Psoas muscle (tissue), 8 donors: ENCODE measurements around the gene MINDY4. TPM values are rescaled to one million over a fixed set of nuclear protein-coding genes. Genes with fewer than 3 reads are reported as not detected.
A peak's percentile ranks its signal among the peaks of the same experiment; 100 is the strongest.

Source experiments
- ATAC-seq, 4 donors: fragments of 200-7000 bp; cut with Tn5 transposase; one replicate each; pipeline ENCODE4 v1.9.1; 2020; ENCODE audit warnings: moderate library complexity in 3 of 4, mild to moderate bottlenecking in 2 of 4
- DNase-seq, 2 donors: peaks; one replicate each; pipeline ENCODE4 v3.0.0-alpha.2; 2020
- H3K27ac ChIP-seq: fragments of 200-600 bp; one replicate; pipeline ENCODE4 v1.8.0; 2022
- H3K27me3 ChIP-seq, 3 donors: fragments of 200-600 bp in 1 of 3; one replicate each; pipeline versions ENCODE4 v1.6.1 to v1.8.0; 2013 to 2022; ENCODE audit warnings: low read length in 2 of 3, mild to moderate bottlenecking in 2 of 3, moderate library complexity in 1 of 3; ENCODE audit not compliant: insufficient read depth in 3 of 3
- H3K36me3 ChIP-seq, 2 donors: fragments of 200-600 bp in 1 of 2; one replicate each; pipeline versions ENCODE4 v1.6.1 to v1.8.0; 2013 to 2022; ENCODE audit warnings: low read depth in 1 of 2, mild to moderate bottlenecking in 1 of 2, moderate library complexity in 1 of 2; ENCODE audit not compliant: insufficient read depth in 1 of 2
- H3K4me1 ChIP-seq: fragments of 200-600 bp; one replicate; pipeline ENCODE4 v1.8.0; 2022
- H3K4me3 ChIP-seq: fragments of 200-600 bp; one replicate; pipeline ENCODE4 v1.8.0; 2022; ENCODE audit warnings: mild to moderate bottlenecking
- H3K9me3 ChIP-seq: fragments of 200-600 bp; one replicate; pipeline ENCODE4 v1.8.0; 2022
- WGBS, 3 donors: extraction: QIAGEN DNeasy Blood & Tissue Kit; methylation state at CpG; one replicate each; pipeline versions ENCODE4 v1.1.6 to v1.1.7; 2013; 5-methylcytosine and 5-hydroxymethylcytosine counted together
- intact Hi-C, 2 donors: fragments of 100-400 bp; cut with DNase I; formaldehyde crosslinking; loops; one replicate each; pipeline versions ENCODE4 v1.11.0 to v1.14.2; 2022
- polyA plus RNA-seq, 3 donors: library from polyadenylated mRNA; stranded (reverse); fragments of 200-250 nt; gene quantifications; one replicate each; pipeline ENCODE4 v1.2.3, GENCODE V29; 2013
- total RNA-seq, 4 donors: library from RNA; stranded (reverse); fragmentation: NEBNext Ultra II Directional in 2 of 4; extraction: Animal tissue kit (Norgen Biotek cat#: 25700) in 2 of 4; gene quantifications; one replicate each; pipeline versions ENCODE4 v1.2.1 to v1.2.4, GENCODE V29; 2021 to 2023
- TF ChIP-seq, protein P1 (sequence below): fragments of 200-600 bp; IDR thresholded peaks from one replicate; pipeline ENCODE4 v1.8.0; 2022; ENCODE audit warnings: antibody characterized with exemption
- donor health status: healthy with polysubstance abuse.
- donor health status: DM: no; HTN: no; CAD: no; lungs with moderate emphysema.
- donor health status: Bipolar disorder and iron deficiency.
- donor health status: healthy.
- donor health status: DM: yes; HTN: yes; CAD: no.
- donor health status: DM: no; HTN: no; CAD: no.
- donor health status: DM: no; HTN: no; CAD: no.
- donor health status: DM: yes; HTN: yes; CAD: no.

MINDY4 gene
- total and polyA plus RNA-seq, 7 donors: 0.86 to 3.5 (median 1.5) TPM

DNA sequence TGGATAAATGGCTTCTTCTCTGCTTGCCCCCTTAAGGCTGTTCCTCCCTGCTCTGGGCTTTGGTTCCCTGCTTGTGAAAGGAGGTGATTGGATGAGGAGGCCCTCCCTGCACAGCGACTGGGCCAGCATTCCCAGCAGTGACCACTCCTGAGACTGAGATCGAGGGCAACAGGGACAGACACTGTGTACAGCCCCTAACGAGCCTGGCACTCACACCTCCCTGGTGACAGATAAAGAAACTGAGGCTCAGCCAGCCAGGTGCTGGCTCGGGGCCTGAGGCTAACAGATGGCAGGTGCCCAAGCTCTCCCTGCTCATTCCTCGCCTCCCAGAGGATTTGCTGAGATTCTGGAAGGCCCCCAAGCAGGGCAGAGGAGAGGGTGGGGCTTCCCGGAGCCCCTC lies 128.4 kb downstream of the MINDY4 start:
- no peak for DNase-seq
- intact Hi-C loops: no loop called here
- Histone ChIP-seq H3K4me1 (no peaks in the 10 kb centered on the region), H3K27me3 (no peaks in the 10 kb centered on the region), H3K9me3 (no peaks in the 10 kb centered on the region), H3K4me3 (no peak overlapping the region), H3K36me3 (no peaks in the 10 kb centered on the region), H3K27ac (peak overlapping the region; percentile 53)
- 52 to 63% (median 61%) methylated on average over 6 of the region's 6 CpGs for WGBS, 3 donors
- TF ChIP-seq, protein P1, sequence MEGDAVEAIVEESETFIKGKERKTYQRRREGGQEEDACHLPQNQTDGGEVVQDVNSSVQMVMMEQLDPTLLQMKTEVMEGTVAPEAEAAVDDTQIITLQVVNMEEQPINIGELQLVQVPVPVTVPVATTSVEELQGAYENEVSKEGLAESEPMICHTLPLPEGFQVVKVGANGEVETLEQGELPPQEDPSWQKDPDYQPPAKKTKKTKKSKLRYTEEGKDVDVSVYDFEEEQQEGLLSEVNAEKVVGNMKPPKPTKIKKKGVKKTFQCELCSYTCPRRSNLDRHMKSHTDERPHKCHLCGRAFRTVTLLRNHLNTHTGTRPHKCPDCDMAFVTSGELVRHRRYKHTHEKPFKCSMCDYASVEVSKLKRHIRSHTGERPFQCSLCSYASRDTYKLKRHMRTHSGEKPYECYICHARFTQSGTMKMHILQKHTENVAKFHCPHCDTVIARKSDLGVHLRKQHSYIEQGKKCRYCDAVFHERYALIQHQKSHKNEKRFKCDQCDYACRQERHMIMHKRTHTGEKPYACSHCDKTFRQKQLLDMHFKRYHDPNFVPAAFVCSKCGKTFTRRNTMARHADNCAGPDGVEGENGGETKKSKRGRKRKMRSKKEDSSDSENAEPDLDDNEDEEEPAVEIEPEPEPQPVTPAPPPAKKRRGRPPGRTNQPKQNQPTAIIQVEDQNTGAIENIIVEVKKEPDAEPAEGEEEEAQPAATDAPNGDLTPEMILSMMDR: no peak
- ATAC-seq: no peak

DNA sequence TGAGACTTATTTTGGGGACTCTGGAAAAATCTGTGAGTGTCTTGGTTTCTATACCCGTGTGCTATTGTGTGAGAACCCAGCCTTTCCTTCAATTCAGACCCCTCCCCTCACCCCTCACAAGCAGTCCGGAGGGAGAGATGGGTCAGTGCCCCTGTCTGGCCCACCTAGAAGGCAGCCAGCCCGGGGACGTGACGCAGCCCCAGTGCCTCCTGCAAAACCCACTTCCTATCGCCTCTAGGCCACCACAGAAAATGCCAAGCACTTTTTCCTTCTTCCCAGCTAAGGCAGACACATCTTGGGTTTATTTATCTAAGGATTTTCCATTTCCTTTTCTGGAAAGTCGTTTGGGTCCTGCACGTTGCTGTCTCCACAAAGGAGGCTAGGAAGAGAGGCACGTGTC lies 128.8 kb downstream of the MINDY4 start:
- TF ChIP-seq, protein P1: no peak
- no peak for ATAC-seq
- Histone ChIP-seq H3K36me3 (no peaks in the 10 kb centered on the region), H3K4me3 (no peak overlapping the region), H3K27me3 (no peaks in the 10 kb centered on the region), H3K4me1 (no peaks in the 10 kb centered on the region), H3K27ac (peak overlapping the region; percentile 53), H3K9me3 (no peaks in the 10 kb centered on the region)
- WGBS, 3 donors: 67 to 75% (median 74%) methylated on average over 8 to 9 of the region's 9 CpGs
- DNase-seq: no peak
- intact Hi-C loops: no loop called here

DNA sequence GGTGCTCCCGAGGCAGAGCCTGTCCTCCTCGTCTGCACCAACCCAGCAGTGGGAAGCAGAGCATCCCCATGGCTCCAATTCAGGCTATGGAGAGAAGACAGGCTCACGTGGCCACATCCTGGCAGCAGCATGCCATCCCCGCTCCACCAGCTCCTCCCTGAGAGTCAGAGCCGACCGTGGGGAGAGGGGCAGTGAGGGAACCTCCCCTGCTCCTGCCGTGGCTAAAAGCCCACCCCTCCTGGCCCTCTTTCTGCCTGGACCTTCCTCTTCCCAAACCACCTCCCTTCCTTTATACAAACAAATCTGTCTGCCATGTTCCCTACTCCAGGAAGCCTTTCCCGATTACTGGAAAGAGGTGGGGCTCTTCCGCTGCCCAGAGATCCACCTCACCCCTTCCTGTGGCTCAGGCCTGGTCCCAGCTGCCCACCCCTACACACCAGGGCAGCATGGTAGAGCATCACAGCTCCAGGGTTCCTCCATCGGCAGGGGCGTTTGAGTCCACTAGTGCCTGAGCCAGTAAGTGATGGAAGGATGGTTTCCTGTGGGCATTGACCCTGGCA lies 129.7 kb downstream of the MINDY4 start:
- H3K27me3 ChIP-seq: no peaks in the 10 kb centered on the region
- no peak for ATAC-seq
- no peak for DNase-seq
- H3K4me1 ChIP-seq: no peaks in the 10 kb centered on the region
- H3K36me3 ChIP-seq: no peaks in the 10 kb centered on the region
- TF ChIP-seq, protein P1: no peak
- no peak overlapping the region for H3K4me3 ChIP-seq
- intact Hi-C loops: no loop called here
- peak overlapping the region; percentile 53 for H3K27ac ChIP-seq
- 79 to 81% (median 81%) methylated on average over 11 of the region's 11 CpGs for WGBS, 3 donors
- no peaks in the 10 kb centered on the region for H3K9me3 ChIP-seq

DNA sequence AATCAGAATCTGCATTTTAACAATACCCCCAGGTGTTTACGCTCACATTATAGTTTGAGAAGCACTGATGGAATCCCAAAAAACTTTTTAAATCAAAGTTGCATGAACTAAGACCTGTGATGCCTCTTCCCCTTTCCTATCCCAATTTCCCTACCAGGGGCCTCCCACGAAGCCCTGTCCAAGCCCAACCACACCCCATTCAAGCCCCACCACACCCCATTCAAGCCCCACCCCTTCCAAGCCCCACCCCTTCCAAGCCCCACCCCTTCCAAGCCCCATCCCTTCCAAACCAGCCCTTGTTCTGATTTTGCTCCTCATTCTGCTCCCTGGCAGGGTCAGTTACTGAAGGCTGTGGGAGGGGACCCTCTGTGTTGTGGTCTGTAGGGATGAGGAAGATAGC lies 130.6 kb downstream of the MINDY4 start:
- Histone ChIP-seq H3K27me3 (no peaks in the 10 kb centered on the region), H3K27ac (no peak overlapping the region), H3K9me3 (no peaks in the 10 kb centered on the region), H3K4me3 (no peak overlapping the region), H3K4me1 (no peaks in the 10 kb centered on the region), H3K36me3 (no peaks in the 10 kb centered on the region)
- TF ChIP-seq, protein P1: no peak
- intact Hi-C loops: no loop called here
- ATAC-seq: no peak
- 75 to 90% (median 86%) methylated on average over 2 of the region's 2 CpGs for WGBS, 3 donors
- DNase-seq: no peak

DNA sequence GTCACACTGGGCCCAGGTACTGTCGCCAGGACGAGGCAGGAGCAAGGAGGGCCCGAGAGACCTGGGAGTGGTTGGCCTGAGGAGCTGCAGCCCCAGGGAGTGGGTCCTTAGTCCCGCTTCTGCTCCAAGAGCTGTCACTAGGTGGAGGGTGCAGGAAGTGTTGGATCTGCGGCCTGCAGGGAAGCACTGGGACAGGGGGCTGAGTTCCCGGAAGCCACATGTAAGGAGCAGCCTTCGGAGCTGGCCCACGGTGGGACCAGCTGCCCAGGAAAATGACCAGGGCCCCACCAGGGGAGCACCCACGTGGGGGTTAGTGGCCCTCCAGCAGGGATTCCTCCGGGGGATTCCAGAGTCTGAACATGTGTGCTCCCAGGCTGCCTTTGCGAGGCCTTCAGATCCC lies 131.2 kb downstream of the MINDY4 start:
- DNase-seq (no peak), ATAC-seq (no peak)
- H3K27me3 ChIP-seq: no peaks in the 10 kb centered on the region
- H3K27ac ChIP-seq: no peak overlapping the region
- H3K36me3 ChIP-seq: no peaks in the 10 kb centered on the region
- no peaks in the 10 kb centered on the region for H3K9me3 ChIP-seq
- TF ChIP-seq, protein P1: no peak
- H3K4me3 ChIP-seq: no peak overlapping the region
- intact Hi-C loops: no loop called here
- WGBS, 3 donors: 82 to 89% (median 85%) methylated on average over 10 to 11 of the region's 11 CpGs
- H3K4me1 ChIP-seq: no peaks in the 10 kb centered on the region
